NCI-H446 (cell line): ENCODE measurements around the gene MUC16.

Experiments
- DNase-seq, 2 experiments: peaks; one replicate each; lab custom pipeline; 2025; lab: John Stamatoyannopoulos, UW

MUC16 gene

DNA sequence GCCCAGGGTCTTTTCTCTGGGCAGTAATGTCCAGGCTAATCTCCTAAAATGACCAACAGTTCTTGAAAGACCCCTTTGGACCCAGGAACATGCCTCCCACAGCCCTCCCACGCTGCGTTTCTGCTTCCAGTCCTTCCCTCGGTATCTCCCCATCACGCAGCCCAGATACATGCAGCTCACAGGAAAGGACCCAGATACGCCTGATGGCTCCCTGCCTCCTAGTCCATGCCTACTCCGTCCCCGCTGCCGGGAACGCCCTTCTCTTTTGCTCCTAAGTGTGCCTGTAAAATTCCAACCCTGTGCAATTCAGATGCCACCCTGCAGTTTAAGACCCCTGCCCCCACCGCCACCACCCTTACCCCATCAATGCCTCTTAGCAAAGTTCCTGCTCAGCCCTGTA, 778 bp downstream of the MUC16 start:
- no peak for DNase-seq

DNA sequence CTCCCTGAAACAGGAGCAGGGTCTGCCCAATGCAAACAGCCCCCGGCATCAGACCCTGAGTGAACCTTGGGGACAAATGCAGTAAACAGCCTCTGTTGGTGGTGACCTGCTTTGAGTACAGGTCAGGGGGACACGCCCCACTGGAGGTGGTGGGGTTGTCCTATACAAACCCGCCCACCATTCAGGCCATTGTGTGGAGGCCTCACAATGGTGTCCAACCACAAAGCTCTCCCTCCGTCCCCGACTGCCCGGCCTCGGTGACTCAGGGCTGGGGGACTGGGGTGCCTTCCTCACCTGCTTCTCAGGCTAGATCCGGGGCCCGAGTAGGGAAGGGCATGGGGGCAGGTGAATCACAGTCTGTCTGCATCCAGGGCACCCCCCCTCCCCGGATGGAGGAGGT, 1.5 kb downstream of the MUC16 start:
- DNase-seq = no peak

GRCh38 chr19:9000933-9001332, 9.3 kb downstream of the MUC16 start:
- DNase-seq = no peak

DNA sequence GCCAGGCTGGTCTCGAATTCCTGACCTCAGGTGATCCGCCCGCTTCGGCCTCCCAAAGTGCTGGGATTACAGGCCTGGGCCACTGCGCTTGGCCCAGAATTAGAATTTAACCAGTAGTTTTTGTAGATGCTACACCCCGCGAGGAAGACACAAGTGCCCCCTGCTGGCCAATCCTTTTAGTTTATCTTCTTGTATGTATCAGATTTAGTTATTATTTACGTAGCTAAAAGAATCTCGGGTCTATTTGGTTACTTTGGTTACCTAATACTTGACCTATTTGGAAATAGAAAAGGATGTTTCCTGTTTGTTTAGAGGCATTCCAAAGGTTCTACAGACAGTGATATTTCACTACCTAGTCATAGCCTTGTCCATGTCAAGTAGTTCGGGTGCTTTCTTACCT, 22.0 kb downstream of the MUC16 start:
- peak in 1 of 2 experiments; percentile 5 for DNase-seq

DNA sequence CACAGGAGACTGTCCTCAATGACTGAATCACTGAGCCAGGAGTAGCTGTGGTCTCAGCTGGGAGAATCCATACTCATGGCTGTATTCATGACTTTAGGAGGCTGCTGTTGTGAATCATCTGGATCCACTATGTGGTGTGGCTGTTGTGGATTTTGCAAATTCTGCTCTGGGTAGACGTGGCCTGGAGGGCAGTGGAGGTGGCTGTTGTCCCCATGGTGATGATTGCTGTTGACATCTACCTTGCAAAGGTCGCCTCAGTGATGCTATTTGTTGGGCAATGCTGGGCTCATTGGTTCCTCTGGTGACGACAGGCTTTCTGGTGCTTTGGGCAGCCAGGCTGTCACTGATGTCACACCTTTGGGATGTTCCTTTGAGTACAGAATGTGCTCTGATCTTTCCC, 23.9 kb downstream of the MUC16 start:
- no peak for DNase-seq

- DNase-seq = no peak
Observed at GRCh38 chr19:8973501-8974091, 36.6 kb downstream of the MUC16 start.

- DNase-seq = no peak
Observed at GRCh38 chr19:8965887-8966286, 44.3 kb downstream of the MUC16 start.
